Esophagus muscularis mucosa (tissue), 4 donors: ENCODE data around the gene CSNK1D. TPM values are rescaled to one million over a fixed set of nuclear protein-coding genes. Genes with fewer than 3 reads are reported as not detected.
"Not testable (repeated sequence)": the region's sequence is repeated elsewhere in the genome, so short reads cannot be mapped to it uniquely, and the experiment has no call there.

Source experiments
- DNase-seq: peaks from one replicate; pipeline ENCODE4 v3.0.0-alpha.2; 2017; ENCODE audit errors: extremely low spot score
- H3K27ac ChIP-seq, 4 donors: fragments of 200-600 bp; sonication (generic); replicated peaks in 1 of 4; 1 replicate in 3 of 4; 2 replicates in 1 of 4; pipeline ENCODE4 v1.5.1; 2016 to 2019; ENCODE audit warnings: mild to moderate bottlenecking in 1 of 4
- H3K27me3 ChIP-seq, 4 donors: fragments of 200-600 bp; sonication (generic); one replicate each; pipeline versions ENCODE4 v1.5.1 to v1.6.0; 2016 to 2019
- H3K36me3 ChIP-seq, 4 donors: fragments of 200-600 bp; sonication (generic); one replicate each; pipeline ENCODE4 v1.5.1; 2016 to 2019
- H3K4me1 ChIP-seq, 4 donors: fragments of 200-600 bp; sonication (generic); one replicate each; pipeline ENCODE4 v1.5.1; 2016 to 2019
- H3K4me3 ChIP-seq, 4 donors: fragments of 200-600 bp; sonication (generic); 1 replicate in 2 of 4; 2 replicates in 2 of 4; pipeline ENCODE4 v1.5.1; 2016 to 2019; ENCODE audit warnings: mild to moderate bottlenecking in 4 of 4, moderate library complexity in 1 of 4
- H3K9me3 ChIP-seq, 4 donors: fragments of 200-600 bp; sonication (generic); 1 replicate in 3 of 4; 2 replicates in 1 of 4; pipeline ENCODE4 v1.5.1; 2016 to 2019
- CTCF ChIP-seq, 3 experiments: fragments of 200-600 bp in 2 of 3; fragments of 450-650 bp in 1 of 3; sonication (generic) in 2 of 3; IDR thresholded peaks; one replicate each; pipeline ENCODE4 v1.5.1; 2017 to 2019; ENCODE audit warnings: antibody characterized with exemption in 3 of 3, mild to moderate bottlenecking in 2 of 3, moderate library complexity in 1 of 3
- EP300 ChIP-seq: sonication (generic); formaldehyde crosslinking; IDR thresholded peaks from one replicate; pipeline ENCODE4 v1.6.1; 2017; ENCODE audit warnings: antibody characterized with exemption
- POLR2A ChIP-seq: fragments of 450-650 bp; IDR thresholded peaks from one replicate; pipeline ENCODE4 v1.6.1; 2017; ENCODE audit warnings: antibody characterized with exemption, moderate library complexity, mild to moderate bottlenecking, low read depth
- POLR2AphosphoS5 ChIP-seq, 2 donors: sonication (generic); formaldehyde crosslinking; IDR thresholded peaks; one replicate each; pipeline ENCODE4 v1.6.1; 2017; ENCODE audit warnings: antibody characterized with exemption in 2 of 2
- WGBS: methylation state at CpG from one replicate; pipeline ENCODE4 v1.1.5; 2018; 5-methylcytosine and 5-hydroxymethylcytosine counted together
- intact Hi-C: fragments of 100-400 bp; cut with DNase I; formaldehyde crosslinking; loops from one replicate; pipeline ENCODE4 v1.15.1; 2023
- total RNA-seq, 4 donors: library from RNA; depleted of rRNA; stranded (reverse); fragments of >200 nt; gene quantifications; one replicate each; pipeline versions ENCODE4 v1.1.0 to v1.2.1, GENCODE V29; 2016

The CSNK1D gene
- total RNA-seq, 4 donors from 2014 or later: 47.2 to 65.5 (median 61.0) TPM

DNA sequence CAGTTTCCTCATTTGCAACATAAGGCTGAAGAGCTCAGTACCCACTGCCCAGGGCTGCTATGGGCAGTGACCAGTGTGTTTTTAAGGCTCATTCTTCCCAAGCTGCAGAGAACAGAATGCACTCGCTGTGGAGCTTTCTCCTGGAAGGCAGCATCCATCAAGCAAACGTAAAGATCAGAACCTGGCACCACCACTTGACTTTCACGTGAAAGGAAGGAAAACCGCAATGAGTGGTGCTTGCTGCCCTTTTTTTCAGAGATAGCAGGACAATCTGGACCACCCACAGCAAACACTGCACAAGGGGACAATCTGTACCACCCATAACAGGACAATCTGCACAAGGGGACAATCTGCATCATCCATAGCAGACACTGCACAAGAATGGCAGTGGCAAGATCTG is 11.2 kb downstream of the CSNK1D start:
- TF ChIP-seq POLR2A (no peak), POLR2AphosphoS5 (IDR thresholded peaks at IDR 0.05) (no peak), EP300 (no peak), CTCF (IDR thresholded peaks at IDR 0.05) (no peak)
- no peaks in the 10 kb centered on the region for H3K27me3 ChIP-seq
- no peak overlapping the region for H3K4me3 ChIP-seq
- H3K27ac ChIP-seq: peak overlapping the region in 3 of 4 donors; percentile 20 to 39 (median 35)
- intact Hi-C loops: no loop called here
- H3K4me1 ChIP-seq: peaks cover 16 to 60% (median 48%) of the 10 kb centered on the region in 4 donors
- peaks cover 40 to 94% (median 83%) of the 10 kb centered on the region in 4 donors for H3K36me3 ChIP-seq
- DNase-seq: no peak
- H3K9me3 ChIP-seq: no peaks in the 10 kb centered on the region
- 55% methylated on average over 4 of the region's 4 CpGs for WGBS

DNA sequence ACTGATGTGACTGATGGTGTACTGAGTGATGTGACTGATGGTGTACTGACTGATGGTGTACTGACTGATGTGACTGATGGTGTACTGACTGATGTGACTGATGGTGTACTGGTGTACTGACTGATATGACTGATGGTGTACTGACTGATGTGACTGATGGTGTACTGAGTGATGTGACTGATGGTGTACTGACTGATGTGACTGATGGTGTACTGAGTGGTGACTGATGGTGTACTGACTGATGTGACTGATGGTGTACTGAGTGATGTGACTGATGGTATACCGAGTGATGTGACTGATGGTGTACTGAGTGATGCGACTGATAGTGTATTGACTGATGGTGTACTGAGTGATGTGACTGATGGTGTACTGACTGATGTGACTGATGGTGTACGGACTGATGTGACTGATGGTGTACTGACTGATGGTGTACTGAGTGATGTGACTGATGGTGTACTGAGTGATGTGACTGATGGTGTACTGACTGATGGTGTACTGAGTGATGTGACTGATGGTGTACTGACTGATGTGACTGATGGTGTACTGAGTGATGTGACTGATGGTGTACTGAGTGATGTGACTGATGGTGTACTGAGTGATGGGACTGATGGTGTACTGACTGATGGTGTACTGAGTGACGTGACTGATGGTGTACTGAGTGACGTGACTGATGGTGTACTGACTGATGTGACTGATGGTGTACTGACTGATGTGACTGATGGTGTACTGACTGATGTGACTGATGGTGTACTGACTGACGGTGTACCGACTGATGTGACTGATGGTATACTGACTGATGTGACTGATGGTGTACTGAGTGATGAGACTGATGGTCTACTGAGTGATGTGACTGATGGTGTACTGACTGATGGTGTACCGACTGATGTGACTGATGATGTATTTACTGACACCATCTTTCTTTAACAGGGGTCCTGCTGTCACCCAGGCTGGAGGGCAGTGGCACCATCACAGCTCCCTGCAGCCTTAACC is 13.2 kb downstream of the CSNK1D start:
- 91% methylated on average over 8 of the region's 8 CpGs for WGBS
- Histone ChIP-seq H3K36me3 (peaks cover 32 to 100% (median 88%) of the 10 kb centered on the region in 4 donors), H3K27ac (peak overlapping the region in 1 of 4 donors; percentile 22), H3K4me1 (peaks cover 0 to 44% (median 36%) of the 10 kb centered on the region in 4 donors)
- H3K9me3 ChIP-seq, DNase-seq, H3K4me3 ChIP-seq, intact Hi-C loops, H3K27me3 ChIP-seq: not testable (repeated sequence)

DNA sequence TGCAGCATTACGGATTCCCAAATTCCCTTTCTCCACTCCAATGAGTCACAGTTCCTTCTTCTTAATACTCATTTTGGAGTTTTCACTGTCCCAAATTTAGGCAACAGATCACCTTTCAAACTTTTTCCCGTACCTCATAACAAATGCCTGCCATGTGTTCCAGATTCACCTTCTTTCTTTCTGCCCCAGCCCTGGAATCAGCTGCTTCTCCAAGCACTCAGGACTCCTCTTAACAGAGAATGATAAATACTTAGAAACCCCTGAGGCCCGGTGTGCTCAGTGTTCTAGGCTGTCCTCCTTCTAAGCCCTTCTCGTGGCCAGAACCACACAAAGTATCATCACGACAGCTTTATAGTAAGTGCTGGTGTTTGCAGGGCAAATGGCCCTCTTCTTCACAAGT is 14.9 kb downstream of the CSNK1D start:
- no peak for TF ChIP-seq POLR2AphosphoS5 (IDR thresholded peaks at IDR 0.05)
- TF ChIP-seq EP300: no peak
- no peak for TF ChIP-seq POLR2A
- no peak for TF ChIP-seq CTCF (IDR thresholded peaks at IDR 0.05)
- Histone ChIP-seq H3K4me3 (no peak overlapping the region), H3K9me3 (no peaks in the 10 kb centered on the region), H3K27ac (peak overlapping the region in 3 of 4 donors; percentile 38 to 60 (median 40)), H3K4me1 (peaks cover 0 to 31% (median 30%) of the 10 kb centered on the region in 4 donors), H3K27me3 (no peaks in the 10 kb centered on the region), H3K36me3 (peaks cover 35 to 100% (median 85%) of the 10 kb centered on the region in 4 donors)
- WGBS: 69% methylated on average over 5 of the region's 5 CpGs
- intact Hi-C loops: no loop called here
- no peak for DNase-seq

DNA sequence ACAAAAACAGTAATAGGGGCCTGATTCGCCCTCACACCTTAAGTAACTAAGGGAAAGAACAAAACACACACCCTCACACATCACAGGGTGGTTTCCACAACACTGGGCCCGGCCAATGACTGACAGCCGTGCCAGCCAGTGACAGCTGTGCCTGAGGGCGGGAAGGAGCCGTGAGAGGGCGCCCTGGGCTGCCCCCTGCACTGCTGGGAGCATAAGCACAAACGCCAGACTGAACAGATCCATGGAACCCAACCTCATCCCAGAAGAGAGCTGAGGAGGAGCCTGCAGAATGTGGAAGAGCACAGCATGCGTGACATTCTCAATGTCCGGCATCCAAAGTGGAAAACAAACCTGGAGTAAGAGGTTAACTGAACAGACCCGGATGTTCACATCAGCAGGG is 16.0 kb downstream of the CSNK1D start:
- Histone ChIP-seq H3K27me3 (no peaks in the 10 kb centered on the region), H3K9me3 (no peaks in the 10 kb centered on the region), H3K27ac (peak overlapping the region; percentile 10 to 60 (median 36)), H3K36me3 (peaks cover 46 to 100% (median 85%) of the 10 kb centered on the region in 4 donors), H3K4me1 (peaks cover 0 to 25% (median 22%) of the 10 kb centered on the region in 4 donors), H3K4me3 (no peak overlapping the region)
- DNase-seq: no peak
- WGBS: 57% methylated on average over 9 of the region's 10 CpGs
- intact Hi-C loops: no loop called here
- TF ChIP-seq POLR2A (no peak), POLR2AphosphoS5 (IDR thresholded peaks at IDR 0.05) (peak in 1 of 2 donors; percentile 8)

DNA sequence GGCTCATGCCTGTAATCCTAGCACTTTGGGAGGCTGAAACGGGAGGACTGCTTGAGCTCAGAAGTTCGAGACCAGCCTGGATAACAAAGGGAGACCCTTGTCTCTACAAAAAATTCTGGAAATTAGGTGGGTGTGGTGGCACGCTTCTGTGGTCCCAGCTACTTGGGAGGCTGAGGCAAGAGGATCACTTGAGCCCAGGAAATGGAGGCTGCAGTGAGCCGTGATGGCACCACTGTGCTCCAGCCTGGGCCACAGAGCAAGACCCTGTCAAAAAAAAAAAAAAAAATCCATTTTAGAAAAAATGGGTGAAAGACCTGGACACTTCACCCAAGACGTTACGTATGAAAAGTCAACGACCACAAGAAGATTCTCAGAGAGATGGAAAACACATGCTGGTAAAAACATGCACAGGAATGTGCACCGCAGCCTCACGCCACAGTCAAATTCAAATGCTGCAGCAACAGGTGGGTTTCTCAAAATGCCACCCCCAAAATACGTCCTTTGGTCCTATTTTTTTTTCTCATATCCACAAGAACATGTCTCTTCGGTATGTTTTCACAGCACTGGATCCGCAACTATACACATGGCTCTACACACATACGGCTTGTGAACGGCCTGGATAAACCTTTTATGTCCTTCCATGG is 17.1 kb downstream of the CSNK1D start:
- WGBS: 87% methylated on average over 14 of the region's 14 CpGs
- TF ChIP-seq POLR2AphosphoS5 (IDR thresholded peaks at IDR 0.05): no peak
- no peak for TF ChIP-seq EP300
- TF ChIP-seq POLR2A: no peak
- Histone ChIP-seq H3K36me3 (peaks cover 51 to 100% (median 85%) of the 10 kb centered on the region in 4 donors), H3K27me3 (no peaks in the 10 kb centered on the region), H3K4me3 (no peak overlapping the region), H3K9me3 (no peaks in the 10 kb centered on the region), H3K4me1 (peaks cover 0 to 19% (median 17%) of the 10 kb centered on the region in 4 donors), H3K27ac (peak overlapping the region in 1 of 4 donors; percentile 9)
- DNase-seq: no peak
- intact Hi-C loops: no loop called here
